Kidney tubule cell (primary cell): ENCODE results near the gene TSPAN5.
"Not testable (repeated sequence)": the region's sequence is repeated elsewhere in the genome, so short reads cannot be mapped to it uniquely, and the experiment has no call there.

ENCODE experiments used
- DNase-seq: peaks from one replicate; pipeline ENCODE4 v3.0.0-alpha.2; 2018; ENCODE audit warnings: low spot score

TSPAN5 gene

GRCh38 chr4:98546910-98547594, 111.4 kb downstream of the TSPAN5 start:
- peak; percentile 20 for DNase-seq

- DNase-seq = no peak
Observed at GRCh38 chr4:98544818-98545414, 113.5 kb downstream of the TSPAN5 start.

- DNase-seq = no peak
Observed at GRCh38 chr4:98544141-98544817, 114.1 kb downstream of the TSPAN5 start.

GRCh38 chr4:98542011-98542410, 116.4 kb downstream of the TSPAN5 start:
- no peak for DNase-seq

- DNase-seq = no peak
Observed at GRCh38 chr4:98540803-98541202, 117.6 kb downstream of the TSPAN5 start.

- no peak for DNase-seq
Observed at GRCh38 chr4:98539741-98540140, 118.7 kb downstream of the TSPAN5 start.

GRCh38 chr4:98539299-98539698, 119.1 kb downstream of the TSPAN5 start:
- no peak for DNase-seq

GRCh38 chr4:98536631-98537030, 121.8 kb downstream of the TSPAN5 start:
- no peak for DNase-seq

GRCh38 chr4:98534146-98534545, 124.3 kb downstream of the TSPAN5 start:
- not testable (repeated sequence) for DNase-seq

- DNase-seq = no peak
Observed at GRCh38 chr4:98530572-98530971, 127.8 kb downstream of the TSPAN5 start.

- DNase-seq = no peak
Observed at GRCh38 chr4:98529970-98530569, 128.3 kb downstream of the TSPAN5 start.

- no peak for DNase-seq
Observed at GRCh38 chr4:98528882-98529281, 129.5 kb downstream of the TSPAN5 start.

GRCh38 chr4:98527534-98528269, 130.7 kb downstream of the TSPAN5 start:
- DNase-seq = no peak

- DNase-seq = no peak
Observed at GRCh38 chr4:98524230-98524629, 134.2 kb downstream of the TSPAN5 start.

GRCh38 chr4:98522636-98523395, 135.6 kb downstream of the TSPAN5 start:
- DNase-seq = peak; percentile 53

GRCh38 chr4:98522062-98522461, 136.3 kb downstream of the TSPAN5 start:
- DNase-seq = no peak

GRCh38 chr4:98521486-98521885, 136.9 kb downstream of the TSPAN5 start:
- no peak for DNase-seq

- DNase-seq = no peak
Observed at GRCh38 chr4:98519268-98519977, 139.0 kb downstream of the TSPAN5 start.

- DNase-seq = no peak
Observed at GRCh38 chr4:98518559-98519267, 139.7 kb downstream of the TSPAN5 start.
